ENCODE measurements around the gene STOM. TPM values are rescaled to one million over a fixed set of nuclear protein-coding genes. Genes with fewer than 3 reads are reported as not detected.

STOM gene
- total and polyA plus RNA-seq, 11 donors: 125 to 239 (median 148) TPM

DNA sequence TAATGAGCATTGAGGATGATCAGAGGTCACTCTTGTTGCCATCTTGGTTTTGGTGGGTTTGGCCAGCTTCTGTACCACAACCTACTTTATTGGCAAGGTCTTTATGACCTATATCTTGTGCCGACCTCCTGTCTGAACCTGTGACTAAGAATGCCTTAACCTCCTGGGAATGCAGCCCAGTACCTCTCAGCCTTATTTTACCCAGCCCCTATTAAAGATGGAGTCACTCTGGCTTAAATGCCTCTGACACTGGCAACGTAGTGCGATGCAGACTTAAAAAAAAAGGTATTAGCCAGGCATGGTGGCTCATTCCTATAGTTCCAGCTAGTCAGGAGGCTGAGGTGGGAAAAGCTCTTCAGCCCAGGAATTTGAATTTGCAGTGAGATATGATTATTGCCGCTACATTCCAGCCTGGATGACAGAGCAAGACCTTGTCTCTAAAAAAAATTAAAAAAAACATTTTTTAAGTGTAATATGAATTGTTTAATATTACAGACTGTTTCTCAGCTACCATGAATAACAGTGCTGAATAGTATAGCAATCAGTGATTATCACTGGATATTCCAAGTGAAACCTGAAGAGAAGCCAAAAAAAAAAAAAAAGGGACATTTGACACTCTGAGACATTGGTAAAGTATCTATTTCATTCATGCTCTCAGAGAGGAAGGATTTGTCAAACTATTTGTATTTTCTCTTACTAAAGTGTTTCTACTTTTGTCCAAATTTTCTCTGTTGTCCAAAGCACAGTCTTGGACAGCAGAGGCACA, 18.3 kb upstream of the STOM start:
- Histone ChIP-seq H3K27me3 (no peaks in the 10 kb centered on the region), H3K4me3 (no peak overlapping the region), H3K27ac (no peak overlapping the region), H3K36me3 (no peaks in the 10 kb centered on the region), H3K9me3 (no peaks in the 10 kb centered on the region), H3K4me1 (peaks cover 0 to 6% (median 0%) of the 10 kb centered on the region in 12 donors)
- no peak for TF ChIP-seq POLR2A (IDR thresholded peaks at IDR 0.05)
- TF ChIP-seq, protein P1, sequence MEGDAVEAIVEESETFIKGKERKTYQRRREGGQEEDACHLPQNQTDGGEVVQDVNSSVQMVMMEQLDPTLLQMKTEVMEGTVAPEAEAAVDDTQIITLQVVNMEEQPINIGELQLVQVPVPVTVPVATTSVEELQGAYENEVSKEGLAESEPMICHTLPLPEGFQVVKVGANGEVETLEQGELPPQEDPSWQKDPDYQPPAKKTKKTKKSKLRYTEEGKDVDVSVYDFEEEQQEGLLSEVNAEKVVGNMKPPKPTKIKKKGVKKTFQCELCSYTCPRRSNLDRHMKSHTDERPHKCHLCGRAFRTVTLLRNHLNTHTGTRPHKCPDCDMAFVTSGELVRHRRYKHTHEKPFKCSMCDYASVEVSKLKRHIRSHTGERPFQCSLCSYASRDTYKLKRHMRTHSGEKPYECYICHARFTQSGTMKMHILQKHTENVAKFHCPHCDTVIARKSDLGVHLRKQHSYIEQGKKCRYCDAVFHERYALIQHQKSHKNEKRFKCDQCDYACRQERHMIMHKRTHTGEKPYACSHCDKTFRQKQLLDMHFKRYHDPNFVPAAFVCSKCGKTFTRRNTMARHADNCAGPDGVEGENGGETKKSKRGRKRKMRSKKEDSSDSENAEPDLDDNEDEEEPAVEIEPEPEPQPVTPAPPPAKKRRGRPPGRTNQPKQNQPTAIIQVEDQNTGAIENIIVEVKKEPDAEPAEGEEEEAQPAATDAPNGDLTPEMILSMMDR (IDR thresholded peaks at IDR 0.05): no peak
- intact Hi-C loops (cut with DNase I): no loop called here
- DNase-seq: no peak
- no peak for ATAC-seq
- 77 to 88% (median 82%) methylated on average over 4 of the region's 4 CpGs for WGBS, 4 donors

DNA sequence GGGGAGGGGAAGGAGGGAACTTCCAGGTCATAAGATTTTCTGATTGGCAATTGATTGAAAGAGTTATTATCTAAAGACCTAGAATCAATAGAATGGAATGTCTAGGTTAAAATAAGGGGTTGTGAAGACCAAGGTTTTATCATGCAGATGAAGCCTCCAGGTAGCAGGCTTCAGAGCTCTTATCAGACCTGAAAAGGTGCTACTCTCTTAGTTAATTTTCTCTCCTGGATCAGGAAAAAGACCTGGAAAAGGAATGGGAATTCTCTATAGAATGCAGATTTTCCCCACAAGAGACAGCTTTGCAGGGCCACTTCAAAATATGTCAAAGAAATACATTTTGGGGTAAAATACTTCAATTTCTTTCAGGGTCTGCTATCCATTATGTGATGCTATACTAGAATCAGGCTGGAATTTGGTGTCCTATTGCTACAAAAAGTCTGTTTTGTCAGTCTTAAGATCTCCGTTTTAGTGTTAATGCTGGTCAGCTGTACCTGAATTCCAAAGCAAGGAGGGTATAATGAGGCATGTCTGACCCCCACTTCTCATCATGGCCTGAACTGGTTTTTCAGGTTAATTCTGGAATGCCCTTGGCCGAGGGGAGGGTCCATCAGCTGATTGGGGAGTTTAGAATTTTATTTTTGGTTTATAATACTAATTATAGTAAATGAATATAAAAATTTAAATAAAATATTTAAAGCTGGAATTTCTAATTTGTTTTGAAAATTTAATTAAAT, 16.6 kb upstream of the STOM start:
- intact Hi-C loops (cut with DNase I): no loop called here
- Histone ChIP-seq H3K4me3 (no peak overlapping the region), H3K27ac (no peak overlapping the region), H3K27me3 (no peaks in the 10 kb centered on the region), H3K4me1 (no peaks in the 10 kb centered on the region), H3K9me3 (no peaks in the 10 kb centered on the region), H3K36me3 (no peaks in the 10 kb centered on the region)
- no peak for DNase-seq
- ATAC-seq: no peak
- 92 to 96% (median 94%) methylated on average over 2 of the region's 2 CpGs for WGBS, 4 donors
- TF ChIP-seq, protein P1 (IDR thresholded peaks at IDR 0.05): no peak
- TF ChIP-seq POLR2A (IDR thresholded peaks at IDR 0.05): no peak

DNA sequence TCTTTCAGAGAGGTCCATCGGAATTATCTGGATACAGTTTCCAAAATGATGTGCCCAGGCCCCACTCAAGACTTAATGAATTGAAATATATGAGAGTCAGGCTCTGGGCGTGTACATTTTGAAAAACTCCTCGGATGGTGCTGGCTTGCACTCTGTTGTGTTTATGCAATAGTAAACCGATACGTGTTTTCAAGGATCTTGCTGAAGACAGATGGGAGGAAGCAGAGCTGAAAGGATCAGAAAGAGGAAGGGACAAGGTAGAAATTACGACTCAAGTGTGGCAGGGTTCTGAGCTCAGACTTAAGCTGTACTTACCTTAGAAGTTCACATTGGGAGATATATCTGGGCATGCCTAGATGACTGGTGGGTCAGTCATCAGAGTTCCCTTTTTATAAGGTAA, 13.7 kb upstream of the STOM start:
- no peak for DNase-seq
- Histone ChIP-seq H3K9me3 (no peaks in the 10 kb centered on the region), H3K4me3 (no peak overlapping the region), H3K27ac (no peak overlapping the region), H3K27me3 (no peaks in the 10 kb centered on the region), H3K4me1 (no peaks in the 10 kb centered on the region), H3K36me3 (no peaks in the 10 kb centered on the region)
- ATAC-seq: no peak
- WGBS, 4 donors: 79 to 88% (median 84%) methylated on average over 6 of the region's 6 CpGs
- intact Hi-C loops (cut with DNase I): loop anchor here in 1 of 10 donors (5.0 kb wide), 1 partner anchor 116 kb away; the partner anchor contains the start of gene GSN
- TF ChIP-seq, protein P1 (IDR thresholded peaks at IDR 0.05): no peak
- TF ChIP-seq POLR2A (IDR thresholded peaks at IDR 0.05): no peak

DNA sequence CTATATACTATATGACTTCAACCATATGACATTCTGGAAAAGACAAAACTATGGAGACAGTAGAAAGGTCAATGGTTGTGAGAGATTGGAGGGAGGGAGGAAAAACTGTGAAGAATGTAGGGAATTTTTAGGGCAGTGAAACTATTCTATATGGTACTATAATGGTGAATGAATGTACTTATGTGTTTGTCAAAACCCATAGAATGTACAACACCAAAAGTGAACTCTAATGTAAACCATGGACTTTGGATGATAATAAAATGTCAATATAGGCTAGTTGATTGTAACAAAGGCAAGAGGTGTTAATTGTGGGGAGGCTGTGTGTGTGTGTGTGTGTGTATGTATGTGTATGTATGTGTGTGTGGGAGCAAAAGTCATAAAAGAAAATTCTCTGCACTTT, 10.8 kb upstream of the STOM start:
- TF ChIP-seq POLR2A (IDR thresholded peaks at IDR 0.05): no peak
- TF ChIP-seq, protein P1 (IDR thresholded peaks at IDR 0.05): no peak
- intact Hi-C loops (cut with DNase I): loop anchor here in 1 of 10 donors (5.0 kb wide), 1 partner anchor 114 kb away; the partner anchor contains the start of gene GSN
- no peaks in the 10 kb centered on the region for H3K36me3 ChIP-seq

More for the DNA sequence above, 10.8 kb upstream of the STOM start:
- Histone ChIP-seq H3K9me3 (peaks cover 0 to 3% (median 0%) of the 10 kb centered on the region in 12 donors), H3K4me1 (peaks cover 0 to 4% (median 0%) of the 10 kb centered on the region in 12 donors), H3K27ac (no peak overlapping the region), H3K4me3 (no peak overlapping the region), H3K27me3 (no peaks in the 10 kb centered on the region)
- DNase-seq (no peak), ATAC-seq (no peak)
